Gastroesophageal sphincter (tissue), 3 donors: ENCODE measurements around the gene IFITM5.

Experiments
- CTCF ChIP-seq, 4 experiments: fragments of 200-600 bp in 2 of 4; fragments of 450-650 bp in 2 of 4; sonication (generic) in 1 of 4; IDR thresholded peaks; one replicate each; pipeline ENCODE4 v1.5.1; 2017 to 2019; ENCODE audit warnings: antibody characterized with exemption in 4 of 4, mild to moderate bottlenecking in 2 of 4, moderate library complexity in 2 of 4
- POLR2AphosphoS5 ChIP-seq: sonication (generic); formaldehyde crosslinking; IDR thresholded peaks from one replicate; pipeline ENCODE4 v1.6.1; 2017; ENCODE audit warnings: antibody characterized with exemption

DNA sequence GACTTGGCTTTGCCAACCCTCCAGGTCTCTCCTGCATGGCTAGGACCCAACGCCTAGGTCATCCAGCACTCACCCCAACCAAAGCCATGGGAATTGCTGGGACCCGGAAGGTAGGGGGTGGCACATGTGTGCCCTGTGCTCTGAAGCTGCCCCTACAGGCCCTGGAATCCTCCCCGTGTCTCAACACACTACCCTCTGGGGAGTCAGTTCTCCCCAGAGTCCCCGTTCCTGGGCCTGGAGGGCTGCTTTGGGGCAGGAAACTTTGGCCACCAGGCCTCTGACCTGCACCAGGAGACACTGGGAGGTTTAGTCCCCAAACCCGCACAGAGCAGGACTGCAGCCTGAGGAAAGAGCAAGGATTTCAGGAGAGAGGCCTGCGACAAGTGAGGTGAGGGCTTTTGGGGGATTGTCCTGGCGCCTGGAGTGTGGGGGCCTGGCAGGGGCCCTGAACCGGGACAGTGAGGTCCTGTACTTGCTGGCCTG lies 14.0 kb upstream of the IFITM5 start:
- TF ChIP-seq POLR2AphosphoS5: no peak
- TF ChIP-seq CTCF (IDR thresholded peaks at IDR 0.05): no peak
